ENCODE results near the gene SPAG6.
"Not testable (repeated sequence)": the region's sequence is repeated elsewhere in the genome, so short reads cannot be mapped to it uniquely, and the experiment has no call there.

Gene SPAG6

DNA sequence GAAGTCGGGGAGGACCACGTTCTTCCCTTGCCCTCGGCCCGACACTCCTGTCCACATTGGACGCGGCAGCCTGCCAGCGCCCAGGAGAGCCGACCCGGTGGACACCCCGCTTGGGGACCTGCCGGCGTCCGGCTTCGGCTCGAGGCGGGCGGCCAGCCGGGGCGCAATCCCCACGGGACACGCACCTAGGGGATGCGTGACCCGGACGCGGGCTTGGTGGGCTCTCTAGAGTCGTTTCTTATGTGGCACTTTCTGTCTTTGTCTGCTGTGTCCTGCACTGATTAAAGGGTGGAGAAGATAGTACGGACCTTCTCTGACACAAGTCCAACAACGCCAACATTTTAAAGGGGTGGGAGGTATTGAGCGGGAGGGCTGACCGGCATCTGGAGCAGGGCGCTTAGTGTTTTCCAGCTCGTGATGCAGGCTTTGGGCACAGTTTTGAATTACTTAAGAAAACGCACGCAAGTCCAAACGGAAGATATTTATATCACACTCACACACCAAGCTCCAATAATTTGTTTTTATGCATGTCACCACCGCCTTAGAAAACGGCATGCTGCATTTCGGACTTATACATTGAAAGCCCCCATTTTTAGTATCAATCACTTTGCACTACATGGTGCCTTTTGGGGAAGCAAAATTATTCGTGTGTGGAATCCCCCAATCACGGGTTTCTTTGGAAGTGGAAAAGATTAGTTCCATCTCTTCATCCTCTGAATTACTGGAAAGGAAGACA lies 3.9 kb upstream of the SPAG6 start:
- no peak for DNase-seq (ENCODE audit: low read depth)

DNA sequence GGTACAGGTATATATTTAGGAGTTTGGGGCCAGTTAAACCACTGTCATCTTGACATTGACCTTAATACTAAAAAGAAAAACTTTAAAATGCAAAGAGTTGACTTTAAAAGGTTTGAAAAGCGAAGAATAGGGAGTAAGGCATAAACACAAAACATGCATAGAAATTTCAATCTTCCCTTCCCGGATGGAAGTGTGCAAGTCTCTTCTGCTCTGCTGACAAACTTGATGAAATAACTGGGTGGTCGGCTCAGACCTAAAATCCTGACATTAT lies 3.4 kb upstream of the SPAG6 start:
- DNase-seq (ENCODE audit: low read depth) = no peak

DNA sequence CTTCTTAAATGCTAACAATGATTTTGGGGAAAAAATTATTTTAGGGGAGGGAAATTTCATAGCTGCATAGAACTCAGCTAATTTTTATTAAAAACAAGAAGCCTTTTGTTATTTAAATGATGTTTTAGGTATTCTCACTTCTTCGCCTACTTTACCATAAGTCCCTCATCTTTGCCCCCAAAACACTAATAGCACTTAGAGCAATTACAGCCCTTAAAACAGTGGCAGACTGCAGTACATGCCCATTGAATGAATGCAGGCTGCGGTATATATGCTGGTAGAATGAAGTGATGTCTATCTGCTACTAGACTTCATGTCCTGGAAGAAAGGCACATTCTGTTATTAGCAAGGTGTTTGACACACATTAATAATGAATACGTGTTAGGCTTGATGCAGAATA lies 2.9 kb upstream of the SPAG6 start:
- no peak for DNase-seq (ENCODE audit: low read depth)

DNA sequence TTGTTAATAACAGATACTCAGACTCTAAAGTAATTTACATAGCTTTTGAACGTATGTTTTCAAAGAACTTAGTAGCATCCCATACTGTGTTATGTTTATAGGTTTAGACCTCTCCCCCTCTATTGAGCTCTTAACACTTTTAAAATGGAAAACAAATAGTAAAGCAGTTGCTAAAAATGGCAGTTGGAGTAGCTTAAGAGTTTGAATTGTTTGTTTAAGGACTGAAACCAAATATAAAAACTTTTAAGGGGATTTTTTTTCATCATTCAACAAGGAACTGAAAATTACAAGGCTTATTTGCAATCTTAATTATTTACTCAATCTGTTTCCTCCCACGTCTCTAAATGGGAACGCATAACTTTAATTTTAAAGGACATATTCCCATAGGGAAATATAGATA lies 1.6 kb upstream of the SPAG6 start:
- no peak for DNase-seq (ENCODE audit: low read depth)

DNA sequence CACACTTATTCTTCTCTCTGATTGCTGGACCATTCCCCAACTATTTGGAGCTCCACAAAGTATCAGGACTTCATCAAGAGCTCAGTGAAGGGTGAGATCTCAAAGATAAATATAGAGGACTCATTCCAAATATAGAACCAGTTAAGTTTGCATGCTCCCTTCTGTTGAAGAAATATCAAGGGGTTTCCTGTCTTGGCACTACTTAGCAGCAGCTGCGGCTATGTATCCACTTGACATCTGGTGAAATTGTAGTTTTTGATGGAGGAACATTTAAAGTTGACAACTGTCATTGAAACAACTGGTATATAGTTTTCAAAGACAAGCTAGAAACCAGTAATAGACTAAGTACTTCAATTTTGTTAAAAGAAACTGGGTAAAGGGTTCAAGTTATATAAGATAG lies 1.0 kb upstream of the SPAG6 start:
- DNase-seq (ENCODE audit: low read depth) = no peak

DNA sequence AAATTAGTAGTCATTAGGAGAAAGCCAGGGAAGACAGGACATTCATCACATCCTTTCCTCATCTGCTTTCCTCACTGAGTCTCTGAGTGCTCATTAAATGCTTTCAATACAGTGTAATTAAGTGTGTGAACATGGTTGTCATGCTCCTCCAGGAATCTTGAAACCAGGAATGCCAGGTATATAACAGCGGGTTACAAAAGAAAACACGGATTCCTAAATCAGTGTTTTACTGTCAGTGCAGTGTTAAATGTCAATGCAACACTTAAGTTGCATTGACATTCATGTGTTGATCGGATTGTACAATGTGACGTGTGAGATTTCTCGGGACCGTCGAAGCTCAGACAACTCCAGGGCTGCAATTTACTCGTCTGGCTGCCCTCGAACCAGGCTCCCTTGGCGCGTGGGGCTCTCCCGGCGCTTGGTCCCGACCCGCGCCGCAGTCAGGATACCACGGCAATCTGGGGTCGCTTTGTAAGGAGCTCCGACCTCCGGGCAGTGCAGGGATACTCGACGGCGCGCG lies 455 bp upstream of the SPAG6 start:
- no peak for DNase-seq (ENCODE audit: low read depth)

DNA sequence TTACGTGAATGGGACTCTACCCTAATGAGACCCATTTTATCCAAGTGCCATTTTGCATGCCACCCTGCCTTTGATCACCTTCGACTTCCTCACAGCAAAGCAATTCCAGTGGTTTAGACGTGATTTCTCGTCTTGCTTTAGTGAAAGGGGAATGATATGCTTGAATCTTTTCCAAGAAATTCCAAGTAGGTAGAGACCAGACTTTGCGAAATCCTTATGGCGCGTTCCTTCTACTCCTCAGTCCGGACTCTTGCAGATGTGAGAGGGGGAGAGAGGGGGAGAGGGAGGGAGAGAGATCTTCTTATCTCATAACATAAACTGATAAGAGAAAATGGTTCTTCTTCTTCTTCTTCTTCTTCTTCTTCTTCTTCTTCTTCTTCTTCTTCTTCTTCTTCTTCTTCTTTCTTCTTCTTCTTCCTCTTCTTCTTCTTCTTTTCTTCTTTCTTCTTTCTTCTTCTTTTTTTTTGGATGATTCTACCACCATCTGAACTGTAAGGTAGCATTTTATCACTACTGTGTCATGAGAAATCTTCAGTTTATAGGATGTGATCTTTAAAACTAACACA lies 883 bp downstream of the SPAG6 start:
- DNase-seq (ENCODE audit: low read depth) = no peak

DNA sequence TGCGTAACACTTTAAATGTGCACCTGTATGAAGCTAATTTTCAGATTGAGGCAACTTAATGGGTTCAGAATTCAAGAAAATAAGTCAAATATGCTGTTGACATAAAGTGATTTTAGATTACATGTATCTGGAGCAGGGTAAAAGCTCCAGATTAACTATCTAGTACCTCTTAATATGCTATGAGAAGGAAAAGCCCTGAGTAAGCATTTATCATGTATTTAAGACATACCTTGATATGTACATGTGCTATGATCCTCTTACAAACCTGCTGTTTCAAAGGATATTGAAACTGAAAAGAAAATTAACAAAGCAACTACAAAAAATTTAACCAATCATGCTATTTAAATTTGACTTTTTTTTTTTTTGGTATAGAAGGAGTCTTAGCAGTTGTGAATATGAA lies 4.5 kb downstream of the SPAG6 start:
- no peak for DNase-seq (ENCODE audit: low read depth)

DNA sequence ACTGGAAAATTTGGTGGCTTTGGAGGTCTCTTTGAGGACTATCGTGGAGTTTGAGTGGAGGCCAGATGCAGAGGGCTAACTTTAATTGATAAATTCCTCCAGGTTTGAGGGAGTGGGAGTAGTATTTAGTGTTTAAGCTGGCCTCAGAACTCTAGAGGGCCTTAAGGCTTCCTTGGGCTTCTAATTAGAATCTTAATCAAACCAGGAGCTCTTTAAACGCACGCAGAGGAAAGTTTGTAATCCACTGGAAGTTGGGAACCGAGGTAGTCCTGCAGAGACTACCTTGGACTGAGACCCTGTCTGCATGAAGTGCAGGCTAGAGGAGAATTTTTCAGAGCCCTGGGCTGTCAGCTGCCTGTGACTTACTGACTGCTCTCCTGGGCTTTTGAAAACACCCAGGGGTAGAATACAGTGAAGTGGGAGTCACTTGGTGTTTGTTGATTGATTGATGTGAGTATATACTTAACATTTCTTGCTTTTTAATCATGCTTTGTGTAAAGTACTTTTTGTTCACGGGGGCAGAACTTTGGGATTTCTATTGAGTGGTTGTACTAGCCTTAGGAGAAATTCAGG lies 5.9 kb downstream of the SPAG6 start:
- DNase-seq (ENCODE audit: low read depth) = no peak

DNA sequence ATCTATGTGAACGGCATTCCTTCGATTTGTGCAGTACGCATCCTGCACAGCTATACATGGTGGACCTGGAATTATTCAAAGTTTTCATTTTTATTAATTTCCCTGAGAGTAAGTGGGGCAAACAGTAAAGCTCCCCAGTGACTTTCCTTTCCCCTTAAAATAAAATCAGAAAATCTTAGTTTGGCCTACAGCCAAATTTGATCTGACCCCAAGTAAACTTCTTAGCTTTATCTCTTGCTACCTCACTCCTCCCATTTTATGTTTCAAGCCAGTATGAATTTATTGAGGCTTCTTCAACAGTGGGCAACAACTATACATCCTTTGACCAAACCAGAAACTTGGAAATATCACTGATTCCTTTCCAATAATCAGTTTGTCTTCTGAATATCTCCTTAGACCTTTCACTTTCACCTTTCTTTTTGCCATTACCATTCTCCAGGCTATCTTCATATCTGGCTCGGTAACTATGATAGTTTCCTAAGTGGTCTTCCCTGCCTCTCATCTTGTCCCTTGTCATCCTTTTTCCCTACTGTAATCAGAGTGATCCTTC lies 11.1 kb downstream of the SPAG6 start:
- no peak for DNase-seq (ENCODE audit: low read depth)

DNA sequence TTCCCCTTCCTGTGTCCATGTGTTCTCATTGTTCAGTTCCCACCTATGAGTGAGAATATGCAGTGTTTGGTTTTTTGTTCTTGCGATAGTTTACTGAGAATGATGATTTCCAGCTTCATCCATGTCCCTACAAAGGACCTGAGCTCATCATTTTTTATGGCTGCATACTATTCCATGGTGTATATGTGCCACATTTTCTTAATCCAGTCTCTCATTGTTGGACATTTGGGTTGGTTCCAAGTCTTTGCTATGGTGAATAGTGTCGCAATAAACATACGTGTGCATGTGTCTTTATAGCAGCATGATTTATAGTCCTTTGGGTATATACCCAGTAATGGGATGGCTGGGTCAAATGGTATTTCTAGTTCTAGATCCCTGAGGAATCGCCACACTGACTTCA lies 12.5 kb downstream of the SPAG6 start:
- not testable (repeated sequence) for DNase-seq (ENCODE audit: low read depth)

DNA sequence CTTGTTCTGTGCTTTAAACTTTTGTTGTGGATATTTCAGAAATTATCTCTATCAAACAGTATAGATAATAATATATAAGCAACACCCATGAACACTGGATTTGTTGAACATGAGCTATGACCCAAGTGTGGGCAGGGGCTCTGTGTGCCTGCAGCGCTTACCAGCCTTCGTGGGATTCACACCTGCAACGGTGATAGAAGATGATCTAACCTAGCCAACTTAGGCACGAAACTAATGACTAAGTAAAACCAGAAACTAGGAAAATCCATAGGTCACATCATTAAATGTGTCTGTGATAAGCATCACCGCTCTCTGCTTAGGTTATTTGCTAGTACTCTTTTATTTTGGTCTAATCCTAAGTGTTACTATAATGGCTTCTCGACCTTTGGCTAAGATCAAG lies 18.0 kb downstream of the SPAG6 start:
- peak; percentile 17 for DNase-seq (ENCODE audit: low read depth)

DNA sequence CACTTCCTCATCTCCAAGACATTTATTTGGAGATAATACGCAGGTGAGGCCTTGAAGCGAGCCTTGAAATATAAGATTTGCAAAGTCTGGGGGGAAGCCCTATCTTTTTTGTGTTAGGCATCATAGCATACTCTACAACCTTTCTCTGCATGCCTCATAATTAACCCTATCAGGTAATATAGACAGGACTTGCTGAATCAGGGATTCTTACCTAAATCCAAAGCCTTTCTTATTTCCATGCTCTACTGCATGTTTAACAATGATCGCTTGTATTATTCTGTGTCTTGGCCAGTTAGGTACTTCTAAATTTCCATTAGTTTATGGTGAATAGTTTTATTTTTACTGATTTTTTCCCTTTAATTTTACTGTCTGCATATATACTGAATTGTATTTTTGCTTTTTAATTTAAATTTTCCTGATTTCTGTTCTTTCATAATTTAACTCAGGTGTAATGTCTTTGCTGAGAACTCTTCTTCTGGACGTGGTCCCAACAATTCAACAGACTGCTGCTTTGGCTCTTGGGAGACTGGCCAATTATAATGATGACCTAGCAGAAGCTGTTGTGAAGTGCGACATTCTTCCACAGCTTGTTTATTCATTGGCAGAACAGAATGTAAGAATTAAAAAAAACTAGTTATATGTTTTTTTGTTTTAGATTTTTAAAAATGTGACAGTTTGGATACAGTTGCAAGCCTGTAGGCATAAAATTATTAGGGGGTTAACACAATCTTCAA lies 19.3 kb downstream of the SPAG6 start:
- DNase-seq (ENCODE audit: low read depth) = no peak

DNA sequence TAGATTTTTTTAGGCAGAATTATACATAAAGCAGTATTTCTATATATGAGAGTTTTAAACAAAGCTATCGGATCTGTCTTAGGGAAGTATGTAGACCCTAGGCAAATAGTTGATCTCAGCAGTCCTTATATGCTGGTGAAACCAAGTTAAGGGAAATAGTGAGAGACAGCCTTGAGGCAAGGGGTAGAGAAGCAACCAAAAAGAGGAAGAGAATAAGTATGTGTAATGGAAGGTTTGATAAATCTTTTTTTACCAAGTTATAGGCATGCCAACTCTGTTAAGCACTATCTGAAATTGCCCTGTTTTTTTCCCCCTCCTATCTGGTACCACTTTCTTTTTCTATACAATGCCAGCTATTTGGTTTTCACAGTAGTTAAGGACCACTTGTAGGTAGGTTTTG lies 19.9 kb downstream of the SPAG6 start:
- DNase-seq (ENCODE audit: low read depth) = no peak

DNA sequence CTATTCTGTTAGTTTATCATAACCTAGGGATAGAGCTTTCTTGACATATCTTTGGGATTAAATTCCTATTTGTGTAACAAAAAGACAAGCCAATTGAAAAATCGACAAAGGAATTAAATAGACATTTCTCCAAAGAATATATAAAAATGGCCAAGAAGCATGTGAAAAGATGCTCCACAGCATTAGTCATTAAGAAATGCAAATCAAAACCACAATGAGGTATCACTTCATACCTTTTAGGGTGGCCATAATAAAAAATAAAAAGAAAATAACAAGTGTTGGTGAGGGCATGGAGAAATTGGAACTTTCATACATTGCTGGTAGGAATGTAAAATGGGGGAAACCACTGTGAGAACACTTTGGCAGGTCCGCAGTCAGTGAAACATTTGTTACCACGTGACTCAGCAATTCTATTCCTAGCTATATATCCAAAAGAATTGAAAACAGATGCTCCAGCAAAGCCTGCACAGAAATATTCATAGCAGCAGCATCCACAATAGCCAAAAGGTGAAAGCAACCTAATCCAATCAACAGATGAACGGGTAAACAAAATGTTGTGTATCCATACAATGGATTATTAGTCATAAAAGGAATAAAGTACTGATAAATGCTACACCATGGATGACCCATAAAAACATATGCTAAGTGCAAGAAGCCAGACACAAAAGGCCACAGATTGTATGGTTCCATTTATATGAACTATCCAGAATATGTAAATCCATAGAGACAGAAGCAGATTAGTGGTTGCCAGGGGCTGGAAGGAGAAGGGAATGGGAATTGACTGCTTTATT lies 20.5 kb downstream of the SPAG6 start:
- no peak for DNase-seq (ENCODE audit: low read depth)

DNA sequence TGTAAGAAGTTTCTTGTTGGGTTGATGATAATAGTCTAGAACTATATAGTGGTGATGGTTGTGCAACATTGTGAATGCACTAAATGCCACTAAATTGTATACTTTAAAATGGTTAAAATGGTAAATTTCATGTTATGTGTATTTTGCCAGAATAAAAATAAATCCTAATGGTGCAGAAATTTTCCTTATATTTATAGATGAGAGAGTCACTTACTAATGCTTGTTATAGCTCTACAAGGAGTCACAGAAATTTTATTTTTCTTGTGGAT lies 21.1 kb downstream of the SPAG6 start:
- no peak for DNase-seq (ENCODE audit: low read depth)

DNA sequence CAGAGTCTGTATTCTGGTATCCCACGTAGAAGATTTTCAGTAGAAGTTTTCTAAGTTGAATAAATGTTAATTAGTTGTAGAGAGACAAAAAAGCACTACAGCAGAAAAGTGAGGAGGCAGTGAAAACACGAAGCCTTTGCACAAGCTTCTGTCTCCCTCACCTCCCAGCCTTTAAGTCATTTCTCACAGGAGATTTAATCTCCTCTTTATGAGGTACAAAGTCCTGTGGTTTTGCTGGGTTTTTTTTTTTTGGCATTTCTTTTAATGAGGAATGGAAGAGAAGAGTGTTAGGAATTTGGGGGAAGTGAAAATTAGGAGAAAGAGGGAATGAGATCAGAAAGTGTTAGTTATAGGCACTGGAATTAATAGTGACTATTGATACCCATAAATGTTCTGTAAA lies 21.5 kb downstream of the SPAG6 start:
- DNase-seq (ENCODE audit: low read depth) = no peak

DNA sequence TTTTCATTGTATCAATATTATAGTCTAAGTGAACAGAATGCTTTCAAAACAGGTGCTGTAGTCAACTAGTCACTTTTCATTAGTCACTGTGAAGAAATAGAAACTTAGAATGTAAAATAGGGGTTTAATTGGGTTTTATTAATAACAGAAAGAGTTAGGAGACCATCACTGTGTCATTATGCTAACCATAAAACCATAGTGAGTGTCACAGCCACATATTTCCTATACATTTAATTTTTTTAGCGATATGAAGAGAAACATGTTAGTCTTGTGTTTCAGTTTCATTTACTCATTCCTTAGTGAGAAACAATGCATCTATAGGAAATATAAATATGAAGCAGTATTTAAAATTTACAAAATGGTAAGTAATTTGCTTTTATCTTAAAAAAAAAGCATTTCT lies 22.2 kb downstream of the SPAG6 start:
- DNase-seq (ENCODE audit: low read depth) = no peak

DNA sequence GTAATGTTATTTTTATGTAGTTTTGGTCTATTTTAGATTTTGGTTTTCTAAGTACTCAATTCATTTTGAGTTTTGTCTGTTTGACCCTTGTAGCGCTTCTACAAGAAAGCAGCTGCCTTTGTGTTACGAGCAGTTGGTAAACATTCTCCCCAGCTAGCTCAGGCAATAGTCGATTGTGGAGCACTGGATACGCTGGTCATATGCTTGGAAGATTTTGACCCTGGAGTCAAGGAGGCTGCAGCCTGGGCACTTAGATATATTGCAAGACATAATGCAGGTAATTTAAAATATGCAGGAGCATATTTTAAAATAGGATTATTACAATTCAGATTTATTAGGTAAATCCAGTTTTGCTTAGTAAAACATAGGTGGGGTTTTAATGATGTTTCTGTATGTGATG lies 23.1 kb downstream of the SPAG6 start:
- DNase-seq (ENCODE audit: low read depth) = no peak

DNA sequence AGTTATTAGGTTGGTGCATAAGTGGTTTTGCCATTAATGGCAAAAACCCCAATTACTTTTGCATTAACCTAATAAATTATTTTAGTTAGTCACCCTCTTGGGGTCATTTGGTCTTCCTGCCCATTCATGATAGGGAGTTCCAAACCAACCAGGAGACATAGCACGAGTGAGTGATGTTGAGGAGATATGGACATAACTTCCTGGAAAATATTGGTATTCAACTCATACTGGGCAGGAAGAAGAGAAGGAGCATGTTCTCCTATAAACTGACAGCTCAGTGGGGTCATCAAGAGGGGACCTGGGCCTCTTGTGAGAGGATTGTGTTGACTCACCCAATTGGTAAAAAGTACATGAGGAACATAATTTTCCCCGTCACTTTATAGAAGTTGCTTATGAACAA lies 23.7 kb downstream of the SPAG6 start:
- DNase-seq (ENCODE audit: low read depth) = no peak

DNA sequence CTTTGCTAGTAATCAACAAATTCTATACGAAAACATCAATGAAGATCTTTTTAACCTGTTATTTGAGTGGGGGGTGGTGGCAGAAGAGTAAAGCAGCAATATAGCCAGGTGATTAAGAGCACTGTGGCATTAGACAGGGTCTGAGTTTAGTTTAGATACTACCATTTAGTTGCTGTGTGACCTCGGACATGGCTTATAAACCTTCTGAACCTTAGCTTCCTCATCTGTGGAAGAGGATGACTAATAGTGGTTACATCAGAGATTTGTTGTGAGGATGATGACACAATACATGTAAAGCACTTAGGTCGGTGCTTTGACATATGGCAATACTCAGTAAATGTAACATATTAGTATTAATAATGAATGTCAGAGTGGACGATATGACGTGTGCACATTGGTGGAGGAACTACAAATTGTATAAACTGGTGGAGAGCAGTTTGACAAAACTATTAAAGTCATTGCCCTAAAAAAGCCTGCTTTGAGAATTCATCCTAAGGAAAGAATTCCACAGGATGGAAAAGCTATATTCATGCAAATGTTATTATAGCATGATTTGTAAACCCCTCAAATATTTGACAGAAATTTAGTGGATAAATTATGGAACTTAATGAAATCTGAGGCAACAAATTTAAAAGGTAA lies 24.3 kb downstream of the SPAG6 start:
- no peak for DNase-seq (ENCODE audit: low read depth)

DNA sequence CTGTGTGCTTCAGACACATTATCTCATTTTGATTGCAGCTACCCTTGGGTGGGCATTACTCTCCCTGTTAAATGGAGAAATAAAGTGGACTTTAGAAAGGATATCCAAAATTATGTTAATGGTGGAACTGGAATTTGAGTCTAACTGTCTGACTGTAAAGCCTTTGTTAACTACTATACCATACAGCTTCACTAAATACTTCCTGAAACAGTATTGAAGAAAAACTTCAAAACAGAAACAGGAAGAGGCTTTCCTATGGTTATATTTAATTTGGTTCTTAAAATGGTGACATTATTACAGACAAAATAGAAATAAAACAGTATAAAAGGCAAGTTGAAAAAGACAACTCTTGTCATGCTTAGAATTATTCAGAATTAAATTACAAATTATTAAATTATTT lies 25.0 kb downstream of the SPAG6 start:
- DNase-seq (ENCODE audit: low read depth) = no peak
